Left lung (tissue), 10 donors: ENCODE results near the gene SPNS2. TPM values are rescaled to one million over a fixed set of nuclear protein-coding genes. Genes with fewer than 3 reads are reported as not detected.
A peak's percentile ranks its signal among the peaks of the same experiment; 100 is the strongest.

ENCODE experiments used
- ATAC-seq: fragments of 200-7000 bp; cut with Tn5 transposase; one replicate; pipeline ENCODE4 v1.9.1; 2020; ENCODE audit warnings: moderate library complexity
- DNase-seq, 4 donors: peaks; one replicate each; pipeline ENCODE4 v3.0.0-alpha.2; 2013 to 2020
- H3K27ac ChIP-seq, 2 donors: fragments of 200-600 bp; sonication (generic) in 1 of 2; one replicate each; pipeline versions ENCODE4 v1.5.0 to v1.8.0; 2020 to 2021
- H3K27me3 ChIP-seq, 2 donors: fragments of 200-600 bp; sonication (generic) in 1 of 2; one replicate each; pipeline versions ENCODE4 v1.5.0 to v1.8.0; 2020 to 2021
- H3K36me3 ChIP-seq, 2 donors: fragments of 200-600 bp; sonication (generic) in 1 of 2; one replicate each; pipeline versions ENCODE4 v1.5.0 to v1.8.0; 2020 to 2021
- H3K4me1 ChIP-seq, 2 donors: fragments of 200-600 bp; one replicate each; pipeline ENCODE4 v1.8.0; 2021
- H3K4me3 ChIP-seq, 2 donors: fragments of 200-600 bp; sonication (generic) in 1 of 2; one replicate each; pipeline versions ENCODE4 v1.5.0 to v1.8.0; 2020 to 2021; ENCODE audit warnings: mild to moderate bottlenecking in 1 of 2
- H3K9me3 ChIP-seq, 2 donors: fragments of 200-600 bp; sonication (generic) in 1 of 2; one replicate each; pipeline versions ENCODE4 v1.5.0 to v1.8.0; 2020 to 2021
- CTCF ChIP-seq, 2 donors: fragments of 200-600 bp; sonication (generic) in 1 of 2; IDR thresholded peaks; one replicate each; pipeline versions ENCODE4 v1.5.0 to v1.8.0; 2021; ENCODE audit warnings: antibody characterized with exemption in 2 of 2
- intact Hi-C, 2 donors: fragments of 100-400 bp; cut with DNase I; formaldehyde crosslinking; loops; one replicate each; pipeline versions ENCODE4 v1.11.2 to v1.14.2; 2022
- polyA plus RNA-seq, 6 donors: library from polyadenylated mRNA; unstranded; fragments of 120-200 nt; gene quantifications; one replicate each; pipeline ENCODE4 v1.2.1, GENCODE V29; 2013; ENCODE audit not compliant: insufficient read length in 6 of 6
- total RNA-seq, 2 donors: library from RNA; stranded (reverse); fragmentation: NEBNext Ultra II Directional; extraction: Animal tissue kit (Norgen Biotek cat#: 25700); gene quantifications; one replicate each; pipeline ENCODE4 v1.2.1, GENCODE V29; 2021
- donor health status: DM: no; HTN: yes; CAD: no.
- donor health status: DM: no; HTN: no; CAD: no.

The SPNS2 gene
- total and polyA plus RNA-seq, 8 donors = 19.6 to 52.4 (median 24.3) TPM

GRCh38 chr17:4487296-4487695, 11.4 kb upstream of the SPNS2 start:
- intact Hi-C loops = no loop called here
- H3K36me3 ChIP-seq = no peaks in the 10 kb centered on the region
- H3K27ac ChIP-seq = no peak overlapping the region
- no peak overlapping the region for H3K4me3 ChIP-seq
- H3K9me3 ChIP-seq = no peaks in the 10 kb centered on the region
- TF ChIP-seq CTCF (IDR thresholded peaks at IDR 0.05) = no peak
- no peak for DNase-seq
- no peak for ATAC-seq
- no peaks in the 10 kb centered on the region for H3K27me3 ChIP-seq
- H3K4me1 ChIP-seq = peaks cover 5 to 24% of the 10 kb centered on the region in 2 donors

GRCh38 chr17:4487820-4488716, 10.6 kb upstream of the SPNS2 start:
- H3K36me3 ChIP-seq = no peaks in the 10 kb centered on the region
- peak; percentile 3 for ATAC-seq
- intact Hi-C loops = no loop called here
- no peaks in the 10 kb centered on the region for H3K9me3 ChIP-seq
- H3K4me1 ChIP-seq = peaks cover 5 to 31% of the 10 kb centered on the region in 2 donors
- no peak for DNase-seq
- H3K4me3 ChIP-seq = no peak overlapping the region
- H3K27ac ChIP-seq = peak overlapping the region in 1 of 2 donors; percentile 70
- no peaks in the 10 kb centered on the region for H3K27me3 ChIP-seq
- no peak for TF ChIP-seq CTCF (IDR thresholded peaks at IDR 0.05)

- H3K27ac ChIP-seq = peak overlapping the region; percentile 48 to 70
- DNase-seq = peak in 2 of 4 donors; percentile 66 to 80
- H3K36me3 ChIP-seq = no peaks in the 10 kb centered on the region
- no peak for TF ChIP-seq CTCF (IDR thresholded peaks at IDR 0.05)
- peak; percentile 79 for ATAC-seq
- intact Hi-C loops = no loop called here
- H3K9me3 ChIP-seq = no peaks in the 10 kb centered on the region
- H3K27me3 ChIP-seq = no peaks in the 10 kb centered on the region
- no peak overlapping the region for H3K4me3 ChIP-seq
- H3K4me1 ChIP-seq = peaks cover 5 to 26% of the 10 kb centered on the region in 2 donors
Measured at GRCh38 chr17:4488989-4489595, 9.6 kb upstream of the SPNS2 start.

GRCh38 chr17:4490109-4490591, 8.5 kb upstream of the SPNS2 start:
- DNase-seq (no peak), ATAC-seq (peak; percentile 25)
- H3K36me3 ChIP-seq = no peaks in the 10 kb centered on the region
- H3K4me3 ChIP-seq = no peak overlapping the region
- no peaks in the 10 kb centered on the region for H3K27me3 ChIP-seq
- intact Hi-C loops = no loop called here
- H3K4me1 ChIP-seq = peaks cover 5 to 26% of the 10 kb centered on the region in 2 donors
- TF ChIP-seq CTCF (IDR thresholded peaks at IDR 0.05) = no peak
- H3K9me3 ChIP-seq = no peaks in the 10 kb centered on the region
- H3K27ac ChIP-seq = no peak overlapping the region

GRCh38 chr17:4490637-4491061, 8.0 kb upstream of the SPNS2 start:
- H3K27ac ChIP-seq = no peak overlapping the region
- H3K27me3 ChIP-seq = no peaks in the 10 kb centered on the region
- H3K36me3 ChIP-seq = no peaks in the 10 kb centered on the region
- no peak for TF ChIP-seq CTCF (IDR thresholded peaks at IDR 0.05)
- intact Hi-C loops = no loop called here
- H3K4me3 ChIP-seq = no peak overlapping the region
- peak; percentile 36 for ATAC-seq
- peak in 1 of 4 donors; percentile 45 for DNase-seq
- no peaks in the 10 kb centered on the region for H3K9me3 ChIP-seq
- peaks cover 5 to 24% of the 10 kb centered on the region in 2 donors for H3K4me1 ChIP-seq
